Stimulated activated CD4-positive, alpha-beta T cell treated with anti-CD3 and anti-CD28 coated beads, Interleukin-15, amount 100 ng/mL, for 1 hour (primary cell): ENCODE data around the gene LETMD1.
"Not testable (repeated sequence)": the region's sequence is repeated elsewhere in the genome, so short reads cannot be mapped to it uniquely, and the experiment has no call there.

ENCODE experiments used
- DNase-seq, 2 donors: peaks; one replicate each; pipeline ENCODE4 v3.0.0-alpha.2; 2020; ENCODE audit warnings: low read depth in 1 of 2, low spot score in 1 of 2

LETMD1 gene

GRCh38 chr12:51047655-51048540 lies at the start of gene LETMD1:
Gene LETMD1 (plus strand): TSS chr12:51048327. CDS start chr12:51048357, 30 bp downstream.
- peak; percentile 77 to 79 for DNase-seq

DNA sequence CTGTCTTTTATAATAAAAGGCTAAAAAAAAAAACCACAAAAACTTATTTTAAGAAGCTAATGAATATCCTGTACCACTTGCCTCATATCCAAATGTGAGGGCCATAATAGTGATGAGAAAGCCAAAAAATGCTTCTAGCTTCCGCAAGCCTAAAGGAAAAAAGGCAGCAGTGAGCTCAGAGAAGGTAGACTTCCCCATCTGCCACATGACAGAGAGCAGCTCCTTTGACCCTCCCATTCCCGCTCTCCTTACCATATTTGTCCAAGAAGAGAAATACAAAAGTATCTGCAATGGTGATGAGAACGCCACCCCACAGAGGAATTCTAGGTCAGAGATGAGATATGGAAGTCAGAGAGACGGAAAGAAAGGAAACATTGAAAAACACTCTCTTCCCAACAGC lies 49.0 kb upstream of the LETMD1 start:
- DNase-seq: no peak

- no peak for DNase-seq
These were observed 47.9 kb upstream of the LETMD1 start for GRCh38 chr12:51000245-51000644.

DNA sequence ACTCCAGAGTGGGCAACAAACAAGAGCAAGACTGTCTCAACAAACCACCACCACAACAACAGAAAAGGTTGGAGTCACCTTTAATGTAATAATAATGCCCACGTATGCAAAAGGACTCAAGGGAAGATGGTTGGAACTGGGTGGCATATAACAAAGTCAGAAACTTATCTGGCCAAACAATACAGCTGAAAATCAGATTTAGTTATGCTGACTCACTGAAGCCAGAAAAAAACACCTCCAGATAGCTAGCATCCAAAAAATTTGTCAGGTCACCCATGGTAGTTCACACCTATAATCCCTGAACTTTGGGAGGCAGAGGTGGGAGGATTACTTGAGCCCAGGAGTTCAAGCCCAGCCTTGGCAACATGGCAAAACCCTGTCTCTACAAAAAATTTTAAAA lies 46.3 kb upstream of the LETMD1 start:
- no peak for DNase-seq

- DNase-seq: no peak
These were observed 43.6 kb upstream of the LETMD1 start for GRCh38 chr12:51004504-51004903.

GRCh38 chr12:51005030-51005429 lies 43.1 kb upstream of the LETMD1 start:
- no peak for DNase-seq

GRCh38 chr12:51005671-51006070 lies 42.5 kb upstream of the LETMD1 start:
- no peak for DNase-seq

DNA sequence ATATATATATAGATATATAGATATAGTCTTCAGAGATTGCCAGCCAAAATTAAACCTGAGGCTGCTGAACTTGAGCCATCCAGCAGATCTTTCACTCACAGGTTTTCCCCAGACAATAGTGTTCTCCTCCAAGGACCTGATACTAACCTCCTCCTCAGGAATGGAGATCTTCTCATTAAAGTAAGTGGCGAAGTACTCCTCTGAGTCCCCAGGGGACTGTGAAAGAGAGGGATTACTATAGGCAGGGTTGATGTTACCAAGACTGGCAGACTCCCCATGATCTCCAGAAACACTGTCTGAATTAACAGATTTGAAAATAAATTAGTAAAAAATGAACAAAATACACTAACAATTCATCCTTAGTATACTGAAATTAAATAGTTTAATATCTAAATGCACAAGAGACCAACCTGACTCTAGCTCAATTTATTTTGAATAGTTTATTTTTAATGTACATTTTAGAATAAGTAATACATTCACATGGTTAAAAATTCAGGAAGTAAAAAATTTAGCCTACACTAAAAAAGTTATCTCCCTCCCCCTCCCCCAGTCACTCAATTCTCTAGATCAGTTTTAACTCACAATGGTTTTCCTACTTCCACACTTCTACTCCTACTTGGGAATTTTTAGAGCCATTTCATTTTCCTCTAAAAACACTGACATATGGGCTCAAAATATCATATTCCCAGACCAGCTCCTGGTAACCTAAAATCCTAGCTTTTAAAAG lies 39.6 kb upstream of the LETMD1 start:
- no peak for DNase-seq

DNA sequence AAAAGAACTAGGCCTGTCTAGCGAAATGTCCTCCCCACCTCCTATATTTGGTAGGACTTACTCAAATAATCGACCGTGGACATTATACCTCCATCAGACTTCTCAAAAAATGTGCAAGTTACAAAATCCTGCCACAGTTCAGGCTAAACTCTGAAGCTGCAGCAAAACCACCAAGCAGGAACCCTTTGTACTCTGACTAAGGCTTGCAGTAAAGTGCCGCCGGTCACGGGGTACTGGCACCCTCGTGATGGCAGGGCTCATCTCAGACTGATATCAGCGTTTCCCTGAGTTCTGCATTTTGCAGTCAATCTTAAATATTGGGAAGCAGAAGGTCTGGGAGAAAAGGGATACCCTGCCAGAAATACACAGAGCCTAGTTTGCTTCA lies 39.1 kb upstream of the LETMD1 start:
- peak in 1 of 2 donors; percentile 15 for DNase-seq

DNA sequence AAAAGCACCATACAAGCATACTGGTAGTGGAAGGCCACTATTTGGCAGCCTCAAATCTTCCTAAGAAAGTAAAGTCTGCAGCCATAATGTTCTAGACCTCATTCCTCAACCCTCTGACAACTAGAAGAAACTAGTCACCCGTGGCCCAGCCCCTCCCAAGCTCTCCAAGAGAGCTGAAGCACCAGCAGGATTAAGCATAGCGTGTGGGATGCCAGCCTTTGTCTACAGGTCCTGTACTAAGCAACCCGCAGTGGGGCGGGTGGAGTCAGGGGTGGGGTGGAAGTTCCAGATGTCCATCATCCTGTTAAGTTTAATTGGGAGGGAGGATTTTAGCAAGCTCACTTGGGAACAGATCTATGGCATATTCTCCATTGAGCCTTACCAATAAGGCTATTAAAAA lies 36.2 kb upstream of the LETMD1 start:
- no peak for DNase-seq

- no peak for DNase-seq
These were observed 35.4 kb upstream of the LETMD1 start for GRCh38 chr12:51012570-51013236.

DNA sequence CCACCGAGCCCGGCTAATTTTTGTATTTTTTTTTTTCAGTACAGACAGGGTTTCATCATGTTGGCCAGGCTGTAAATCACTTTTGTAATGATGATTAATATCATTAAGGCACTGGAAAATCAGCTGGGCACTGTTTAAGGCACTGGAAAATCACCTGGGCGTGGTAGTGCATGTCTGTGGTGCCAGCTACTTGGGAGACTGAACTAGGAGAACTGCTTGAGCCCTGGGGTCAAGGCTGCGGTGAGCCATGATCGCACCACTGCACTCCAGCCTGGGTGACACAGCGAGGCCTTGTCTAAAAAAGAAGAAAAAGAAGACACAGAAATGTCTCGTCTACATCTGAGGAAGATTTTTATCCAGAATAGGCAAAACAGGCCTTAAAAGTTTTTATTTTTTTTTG lies 34.7 kb upstream of the LETMD1 start:
- DNase-seq: no peak

- not testable (repeated sequence) for DNase-seq
These were observed 33.7 kb upstream of the LETMD1 start for GRCh38 chr12:51014467-51014866.

DNA sequence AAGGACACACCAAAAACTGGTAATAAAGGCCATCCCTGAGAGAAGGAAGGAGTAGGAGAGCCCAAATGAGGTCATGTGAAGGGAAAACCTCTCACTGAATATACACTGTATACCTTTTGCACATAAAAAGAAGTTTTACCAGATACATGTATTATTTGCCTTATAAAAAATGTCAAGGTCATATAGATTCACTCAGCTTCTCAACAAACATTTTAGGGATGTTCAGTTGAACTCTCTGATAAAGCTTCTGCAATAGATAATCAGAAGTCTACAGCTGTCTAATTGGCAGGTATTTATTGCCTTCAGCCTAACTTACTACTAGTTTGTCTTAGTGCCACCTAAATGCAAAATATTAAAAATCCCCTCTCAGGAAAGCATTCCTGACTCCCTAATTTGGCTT lies 30.7 kb upstream of the LETMD1 start:
- DNase-seq: no peak

- no peak for DNase-seq
These were observed 29.2 kb upstream of the LETMD1 start for GRCh38 chr12:51018956-51019355.

DNA sequence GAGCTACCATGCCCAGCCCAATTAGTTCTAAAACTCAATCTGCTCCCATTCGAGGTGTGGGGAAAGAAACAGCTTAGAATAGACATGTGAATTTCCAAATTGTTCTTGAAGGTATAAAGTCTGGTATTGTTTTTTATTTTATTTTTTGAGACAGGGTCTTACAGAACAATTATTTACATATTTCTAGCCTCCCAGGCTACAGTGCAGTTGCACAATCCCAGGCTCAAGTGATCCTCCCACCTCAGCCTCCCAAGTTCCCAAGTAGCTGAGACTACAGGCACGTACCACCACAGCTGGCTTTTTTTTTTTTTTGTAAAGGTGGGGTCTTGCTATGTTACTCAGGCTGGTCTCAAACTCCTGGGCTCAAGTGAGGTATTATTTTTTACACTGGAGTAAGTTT lies 28.2 kb upstream of the LETMD1 start:
- DNase-seq: no peak

DNA sequence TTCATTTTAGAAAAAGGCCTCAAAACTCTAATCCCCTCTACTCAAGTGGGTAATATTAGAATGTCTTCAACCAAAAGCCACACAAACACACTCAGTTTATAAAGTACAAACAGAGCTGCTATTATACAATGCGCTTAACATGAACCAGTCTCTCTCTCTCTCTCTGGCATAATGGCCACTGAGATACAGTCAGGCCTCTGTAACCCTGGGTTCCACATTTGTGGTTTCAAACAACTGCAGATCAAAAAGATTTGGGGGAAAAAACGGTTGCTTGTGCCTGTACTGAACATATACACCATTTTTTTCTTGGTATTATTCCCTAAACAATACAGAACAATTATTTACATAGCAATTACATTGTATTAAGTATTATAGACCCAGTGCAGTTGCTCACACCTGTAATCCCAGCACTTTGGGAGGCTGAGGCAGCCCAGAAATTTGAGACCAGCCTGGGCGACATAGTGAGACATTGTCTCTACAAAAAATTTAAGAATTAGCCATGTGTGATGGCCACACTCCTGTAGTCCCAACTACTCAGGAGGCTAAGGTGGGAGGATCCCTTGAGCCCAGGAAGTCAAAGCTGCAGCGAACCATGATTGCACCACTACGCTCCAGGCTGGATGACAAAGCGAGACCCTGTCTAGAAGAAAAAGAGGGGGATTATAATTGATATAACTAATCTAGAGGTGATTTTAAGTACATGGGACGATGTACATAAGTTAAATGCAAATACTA lies 27.5 kb upstream of the LETMD1 start:
- no peak for DNase-seq

DNA sequence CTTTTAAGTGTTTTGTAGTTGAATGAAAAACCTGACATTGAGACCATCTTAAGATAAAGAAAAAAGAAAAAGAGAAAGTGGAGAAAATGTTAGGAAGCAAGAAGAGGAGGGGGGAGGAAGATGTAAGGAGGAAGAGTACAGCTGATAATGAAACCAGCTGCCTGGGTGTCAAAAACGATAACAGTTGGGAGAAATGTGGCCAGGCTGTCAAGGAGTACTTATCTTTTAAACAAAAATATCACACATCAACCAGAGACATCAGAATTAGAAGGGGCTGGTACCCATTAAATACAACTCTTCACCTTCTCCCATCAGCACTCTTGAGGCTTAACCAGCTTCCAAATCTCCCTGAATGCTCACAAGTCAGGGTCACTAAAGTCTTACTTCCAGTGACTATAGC lies 26.4 kb upstream of the LETMD1 start:
- DNase-seq: no peak

DNA sequence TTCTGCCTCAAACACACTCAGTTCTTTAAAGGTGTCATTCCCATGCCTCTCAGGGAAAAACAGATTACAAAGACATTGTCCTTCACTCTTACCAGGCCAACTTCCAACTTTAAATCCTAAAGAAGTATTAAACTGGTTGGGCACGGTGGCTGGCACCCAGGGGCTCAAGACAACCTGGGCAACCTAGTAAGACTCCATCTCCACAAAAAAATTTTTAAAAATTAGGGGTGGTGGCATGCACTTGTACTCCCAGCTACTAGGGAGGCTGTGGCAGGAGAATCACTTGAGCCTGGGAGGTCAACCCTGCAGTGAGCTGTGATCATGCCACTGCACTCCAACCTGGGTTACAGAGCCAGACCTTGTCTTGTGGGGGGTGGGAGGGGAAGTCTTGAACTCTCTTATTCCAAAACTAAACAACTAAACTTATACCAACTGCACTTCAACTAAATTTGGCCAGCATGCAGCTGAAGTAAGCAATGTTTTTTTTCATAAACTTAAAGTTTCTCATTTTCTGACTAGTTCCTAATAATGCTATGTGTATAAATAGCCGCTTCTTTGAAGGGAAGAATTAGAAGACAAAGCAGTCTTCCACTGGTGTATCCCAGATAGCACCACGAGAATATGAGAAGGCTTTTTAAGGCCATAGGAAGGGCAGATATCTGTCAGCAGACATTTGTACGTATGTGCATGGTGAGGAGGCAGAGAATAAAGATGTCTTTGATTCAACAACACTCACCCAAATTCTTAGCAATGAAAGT lies 24.3 kb upstream of the LETMD1 start:
- DNase-seq: no peak

DNA sequence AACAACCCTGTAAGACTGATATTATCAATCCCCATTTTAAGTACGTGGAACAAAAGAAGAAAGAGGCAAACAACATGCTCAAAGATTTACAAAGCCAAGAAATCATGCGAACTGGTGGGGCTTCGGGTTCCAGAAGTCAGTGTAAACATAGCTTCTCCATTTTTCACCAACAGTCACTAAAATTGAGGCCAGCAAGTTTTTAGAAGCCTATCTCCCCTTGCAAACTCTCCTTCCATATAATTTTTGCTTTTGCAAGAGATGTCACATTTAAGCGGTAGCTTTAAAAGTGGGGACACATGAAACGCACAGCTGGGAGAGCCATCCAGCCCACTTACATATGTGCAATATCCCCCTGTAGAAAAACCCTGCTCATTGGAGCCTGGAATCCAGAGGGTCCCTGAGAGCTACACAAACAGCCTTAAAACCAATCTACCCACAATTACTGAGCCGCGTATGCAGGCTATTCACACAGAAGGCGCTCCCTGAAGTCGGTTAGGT lies 22.7 kb upstream of the LETMD1 start:
- DNase-seq: no peak
